Calu3 (cell line): ENCODE results near the gene CRYBA4. TPM values are rescaled to one million over a fixed set of nuclear protein-coding genes. Genes with fewer than 3 reads are reported as not detected.

ENCODE experiments used
- BruUV-seq: library from RNA; stranded (reverse); fragments of 400-500 nt; replicated peaks from 2 replicates; lab custom pipeline; 2021; lab: Mats Ljungman, UMichigan
- CTCF ChIA-PET: fragments of 300-600 bp; sonication (Branson Sonifier 250); formaldehyde crosslinking; loops from one replicate; lab custom pipeline; 2022; ENCODE audit warnings: antibody characterized with exemption; lab: Charles Lee
- DNase-seq: peaks from one replicate; pipeline ENCODE4 v3.0.0; 2022
- H3K27ac Mint-ChIP-seq: one replicate; pipeline ENCODE4 v1.8.0; 2022; ENCODE audit warnings: mixed read lengths; ENCODE audit not compliant: unreplicated experiment
- H3K27me3 Mint-ChIP-seq: one replicate; pipeline ENCODE4 v1.8.0; 2022; ENCODE audit warnings: mixed read lengths; ENCODE audit not compliant: unreplicated experiment
- H3K36me3 Mint-ChIP-seq: one replicate; pipeline ENCODE4 v1.8.0; 2022; ENCODE audit warnings: mild to moderate bottlenecking, moderate library complexity, mixed read lengths; ENCODE audit not compliant: insufficient read depth, unreplicated experiment
- H3K4me1 Mint-ChIP-seq: one replicate; pipeline ENCODE4 v1.8.0; 2022; ENCODE audit warnings: mild to moderate bottlenecking, low read depth, mixed read lengths; ENCODE audit not compliant: unreplicated experiment
- H3K4me3 Mint-ChIP-seq: one replicate; pipeline ENCODE4 v1.8.0; 2022; ENCODE audit warnings: mild to moderate bottlenecking, low read depth, moderate library complexity, mixed read lengths; ENCODE audit not compliant: unreplicated experiment
- H3K9me3 Mint-ChIP-seq: one replicate; pipeline ENCODE4 v1.8.0; 2022; ENCODE audit warnings: low read depth, mixed read lengths; ENCODE audit not compliant: unreplicated experiment
- CTCF ChIP-seq: fragments of 200-600 bp; IDR thresholded peaks from one replicate; pipeline ENCODE4 v1.8.0; 2022; ENCODE audit warnings: antibody characterized with exemption; ENCODE audit not compliant: unreplicated experiment
- intact Hi-C: fragments of 100-400 bp; cut with micrococcal nuclease; formaldehyde crosslinking; loops from one replicate; pipeline ENCODE4 v1.10.0; 2022; ENCODE audit not compliant: unreplicated experiment
- total RNA-seq: library from RNA; stranded (reverse); gene quantifications from 2 replicates; pipeline ENCODE4 v1.2.3, GENCODE V29; 2022

CRYBA4 gene
- total RNA-seq, 1 experiment from 2014 or later = not detected

GRCh38 chr22:26663374-26663923 is 41.7 kb downstream of the CRYBA4 start:
- Mint-ChIP-seq H3K9me3 (no peaks in the 10 kb centered on the region), H3K4me1 (peaks cover 18% of the 10 kb centered on the region), H3K27ac (no peak overlapping the region), H3K4me3 (no peak overlapping the region), H3K27me3 (peaks cover 74% of the 10 kb centered on the region), H3K36me3 (no peaks in the 10 kb centered on the region)
- no peak for DNase-seq
- CTCF ChIA-PET = interaction anchor here (0.7 to 0.8 kb wide), 2 partner anchors 147 to 343 kb away, joined by 3 to 4 read pairs; no protein-coding TSS in a partner anchor
- no TSS peak for BruUV-seq
- TF ChIP-seq CTCF = no peak
- intact Hi-C loops = no loop called here

- H3K4me1 Mint-ChIP-seq = peaks cover 9% of the 10 kb centered on the region
- CTCF ChIA-PET = interaction anchor here (0.6 to 1.3 kb wide), 4 partner anchors 19 to 301 kb away, joined by 3 to 7 read pairs (median 4); no protein-coding TSS in a partner anchor
- no peak overlapping the region for H3K27ac Mint-ChIP-seq
- no peak overlapping the region for H3K4me3 Mint-ChIP-seq
- no peaks in the 10 kb centered on the region for H3K36me3 Mint-ChIP-seq
- intact Hi-C loops = no loop called here
- H3K9me3 Mint-ChIP-seq = no peaks in the 10 kb centered on the region
- no peak for TF ChIP-seq CTCF
- DNase-seq = no peak
- H3K27me3 Mint-ChIP-seq = peaks cover 62% of the 10 kb centered on the region
- no TSS peak for BruUV-seq
Measured at GRCh38 chr22:26665813-26666231, 44.1 kb downstream of the CRYBA4 start.

- H3K36me3 Mint-ChIP-seq = no peaks in the 10 kb centered on the region
- intact Hi-C loops = no loop called here
- H3K27ac Mint-ChIP-seq = no peak overlapping the region
- CTCF ChIA-PET = no interaction called here
- BruUV-seq = no TSS peak
- H3K9me3 Mint-ChIP-seq = no peaks in the 10 kb centered on the region
- H3K27me3 Mint-ChIP-seq = peaks cover 49% of the 10 kb centered on the region
- no peak for TF ChIP-seq CTCF
- peaks cover 14% of the 10 kb centered on the region for H3K4me1 Mint-ChIP-seq
- no peak for DNase-seq
- H3K4me3 Mint-ChIP-seq = no peak overlapping the region
Measured at GRCh38 chr22:26667140-26667539, 45.4 kb downstream of the CRYBA4 start.

- H3K36me3 Mint-ChIP-seq = peaks cover 14% of the 10 kb centered on the region
- CTCF ChIA-PET = no interaction called here
Measured at GRCh38 chr22:26669060-26669481, 47.3 kb downstream of the CRYBA4 start.

More at GRCh38 chr22:26669060-26669481, 47.3 kb downstream of the CRYBA4 start:
- H3K27ac Mint-ChIP-seq = no peak overlapping the region
- TF ChIP-seq CTCF = peak; percentile 54
- peaks cover 29% of the 10 kb centered on the region for H3K4me1 Mint-ChIP-seq
- H3K27me3 Mint-ChIP-seq = peaks cover 36% of the 10 kb centered on the region
- no peak overlapping the region for H3K4me3 Mint-ChIP-seq
- BruUV-seq = no TSS peak
- intact Hi-C loops = no loop called here
- no peaks in the 10 kb centered on the region for H3K9me3 Mint-ChIP-seq
- peak; percentile 67 for DNase-seq
